Cardiac muscle cell (in vitro differentiated cells and primary cell): ENCODE results near the gene CD59. TPM values are rescaled to one million over a fixed set of nuclear protein-coding genes. Genes with fewer than 3 reads are reported as not detected.
A peak's percentile ranks its signal among the peaks of the same experiment; 100 is the strongest.

Source experiments
- DNase-seq, 2 donors: peaks; one replicate each; pipeline versions ENCODE4 v3.0.0 to v3.0.0-alpha.2; 2010 to 2017; ENCODE audit warnings: low read depth in 1 of 2, low spot score in 1 of 2
- H3K27ac ChIP-seq: fragments of 200-600 bp; sonication (generic); 2 replicates; pipeline ENCODE4 v1.5.1; 2016
- H3K27me3 ChIP-seq: fragments of 200-600 bp; sonication (generic); 2 replicates; pipeline ENCODE4 v1.6.0; 2016; ENCODE audit warnings: control low read depth
- H3K36me3 ChIP-seq: fragments of 200-600 bp; sonication (generic); 2 replicates; pipeline ENCODE4 v1.5.1; 2016; ENCODE audit warnings: control low read depth
- H3K4me1 ChIP-seq: fragments of 200-600 bp; sonication (generic); 2 replicates; pipeline ENCODE4 v1.8.1; 2017; ENCODE audit warnings: low read depth, mild to moderate bottlenecking, mixed run types
- H3K4me3 ChIP-seq: fragments of 200-600 bp; sonication (generic); 2 replicates; pipeline ENCODE4 v1.5.1; 2016; ENCODE audit warnings: mild to moderate bottlenecking
- H3K9me3 ChIP-seq: fragments of 200-600 bp; sonication (generic); 2 replicates; pipeline ENCODE4 v1.5.1; 2017; ENCODE audit warnings: low read depth, mild to moderate bottlenecking, control low read depth
- CTCF ChIP-seq: IDR thresholded peaks from 2 replicates; pipeline ENCODE4 v1.5.1; 2012; ENCODE audit warnings: low read depth, mild to moderate bottlenecking, low read length
- polyA plus RNA-seq: library from polyadenylated mRNA; unstranded; fragments of >200 nt; fragmentation: Nextera tagmentation; extraction: Ambion mirVana; gene quantifications from 2 replicates; pipeline ENCODE4 v1.2.1, GENCODE V29; 2016
- total RNA-seq: library from RNA; depleted of rRNA; stranded (reverse); fragments of >200 nt; gene quantifications from 2 replicates; pipeline ENCODE4 v1.2.3, GENCODE V29; 2016

CD59 gene
- total and polyA plus RNA-seq, 2 experiments from 2014 or later, result 60.6 to 108 TPM

- no peaks in the 10 kb centered on the region for H3K9me3 ChIP-seq
- DNase-seq, result peak in 1 of 2 donors; percentile 38
- peaks cover 5% of the 10 kb centered on the region for H3K4me1 ChIP-seq
- TF ChIP-seq CTCF, result no peak
- no peaks in the 10 kb centered on the region for H3K27me3 ChIP-seq
- H3K36me3 ChIP-seq, result no peaks in the 10 kb centered on the region
- H3K27ac ChIP-seq, result no peak overlapping the region
- no peak overlapping the region for H3K4me3 ChIP-seq
Observed at GRCh38 chr11:33691066-33691864, 45.0 kb downstream of the CD59 start.

- H3K27ac ChIP-seq, result no peak overlapping the region
- no peaks in the 10 kb centered on the region for H3K9me3 ChIP-seq
- peaks cover 5% of the 10 kb centered on the region for H3K4me1 ChIP-seq
- H3K4me3 ChIP-seq, result no peak overlapping the region
- DNase-seq, result peak in 1 of 2 donors; percentile 93
- no peaks in the 10 kb centered on the region for H3K36me3 ChIP-seq
- no peak for TF ChIP-seq CTCF
- H3K27me3 ChIP-seq, result no peaks in the 10 kb centered on the region
Observed at GRCh38 chr11:33690290-33691065, 45.7 kb downstream of the CD59 start.

GRCh38 chr11:33689501-33689900 is 46.7 kb downstream of the CD59 start:
- H3K27ac ChIP-seq, result no peak overlapping the region
- DNase-seq, result no peak
- peaks cover 7% of the 10 kb centered on the region for H3K4me1 ChIP-seq
- no peaks in the 10 kb centered on the region for H3K27me3 ChIP-seq
- TF ChIP-seq CTCF, result no peak
- H3K36me3 ChIP-seq, result no peaks in the 10 kb centered on the region
- no peaks in the 10 kb centered on the region for H3K9me3 ChIP-seq
- H3K4me3 ChIP-seq, result no peak overlapping the region

- no peak overlapping the region for H3K4me3 ChIP-seq
- TF ChIP-seq CTCF, result no peak
- no peak overlapping the region for H3K27ac ChIP-seq
- no peaks in the 10 kb centered on the region for H3K27me3 ChIP-seq
- no peaks in the 10 kb centered on the region for H3K36me3 ChIP-seq
- H3K4me1 ChIP-seq, result peaks cover 11% of the 10 kb centered on the region
- DNase-seq, result no peak
- no peaks in the 10 kb centered on the region for H3K9me3 ChIP-seq
Observed at GRCh38 chr11:33689085-33689484, 47.1 kb downstream of the CD59 start.

GRCh38 chr11:33687733-33688479 is 48.3 kb downstream of the CD59 start:
- peak; percentile 72 for TF ChIP-seq CTCF
- Histone ChIP-seq H3K9me3 (no peaks in the 10 kb centered on the region), H3K27me3 (no peaks in the 10 kb centered on the region), H3K4me1 (peaks cover 11% of the 10 kb centered on the region), H3K4me3 (no peak overlapping the region), H3K36me3 (no peaks in the 10 kb centered on the region), H3K27ac (no peak overlapping the region)
- DNase-seq, result peak; percentile 69 to 86
